HepG2 (cell line): ENCODE data around the gene AP2A2. TPM values are rescaled to one million over a fixed set of nuclear protein-coding genes. Genes with fewer than 3 reads are reported as not detected.

Source experiments
- CENPX ChIP-seq: sonication (generic); formaldehyde crosslinking; IDR thresholded peaks from 2 replicates; pipeline ENCODE4 v1.9.0; 2021; ENCODE audit warnings: mild to moderate bottlenecking, missing genetic modification reagents, moderate library complexity
- MAZ ChIP-seq, 2 experiments: sonication (generic) in 1 of 2; formaldehyde crosslinking in 1 of 2; IDR thresholded peaks; 2 replicates each; pipeline versions ENCODE4 v1.5.0 to v1.6.1; 2012 to 2020; ENCODE audit warnings: low read depth in 2 of 2, mild to moderate bottlenecking in 2 of 2, borderline replicate concordance in 1 of 2, improper control_type of control experiment in 1 of 2, low read length in 1 of 2, missing genetic modification reagents in 1 of 2, moderate library complexity in 1 of 2
- MNT ChIP-seq: fragments of 450-650 bp; IDR thresholded peaks from 2 replicates; pipeline ENCODE4 v1.6.1; 2016
- PHB2 ChIP-seq: fragments of 450-650 bp; IDR thresholded peaks from 2 replicates; pipeline ENCODE4 v1.6.1; 2018; ENCODE audit not compliant: partially characterized antibody
- PLRG1 ChIP-seq: fragments of 450-650 bp; conservative IDR thresholded peaks from 2 replicates; pipeline ENCODE4 v1.6.1; 2016
- SP140L ChIP-seq: sonication (generic); formaldehyde crosslinking; IDR thresholded peaks from 2 replicates; pipeline ENCODE4 v1.4.0; 2020; ENCODE audit warnings: missing genetic modification reagents, borderline replicate concordance
- SSRP1 ChIP-seq: IDR thresholded peaks from 2 replicates; pipeline ENCODE4 v1.6.1; 2016; ENCODE audit warnings: control low read depth
- ZBTB40 ChIP-seq, 2 experiments: fragments of 450-650 bp in 1 of 2; sonication (generic) in 1 of 2; formaldehyde crosslinking in 1 of 2; IDR thresholded peaks; 2 replicates each; pipeline versions ENCODE4 v1.6.1 to v1.8.0; 2016 to 2022; ENCODE audit warnings: antibody characterized with exemption in 1 of 2, mild to moderate bottlenecking in 1 of 2, missing genetic modification reagents in 1 of 2
- ZFYVE20 ChIP-seq: sonication (generic); formaldehyde crosslinking; IDR thresholded peaks from 2 replicates; pipeline ENCODE4 v1.8.0; 2023; ENCODE audit warnings: low read depth, mild to moderate bottlenecking, moderate library complexity, missing genetic modification reagents, borderline replicate concordance
- ZNF101 ChIP-seq: sonication (generic); formaldehyde crosslinking; IDR thresholded peaks from 2 replicates; pipeline ENCODE4 v1.4.0; 2020; ENCODE audit warnings: mild to moderate bottlenecking, low read depth, missing genetic modification reagents, borderline replicate concordance
- polyA plus RNA-seq, 8 experiments: library from polyadenylated mRNA; depleted of rRNA in 3 of 8; stranded (reverse) in 7 of 8; unstranded in 1 of 8; fragments of >200 nt; fragmentation: Illumina TruSeq in 4 of 8; extraction: Trizol in 4 of 8; gene quantifications; 2 replicates each; pipeline versions ENCODE4 v1.2.1 to v1.2.3, GENCODE V29; 2011 to 2016; ENCODE audit warnings: low read depth in 4 of 8, missing spikeins in 1 of 8, mixed read lengths in 1 of 8; ENCODE audit not compliant: insufficient read depth in 1 of 8
- total RNA-seq, 5 experiments: library from RNA; depleted of rRNA; stranded (reverse); fragments of >200 nt; fragmentation: Illumina TruSeq; extraction: Trizol; gene quantifications; 2 replicates each; pipeline ENCODE4 v1.2.3, GENCODE V29; 2016; ENCODE audit warnings: low read depth in 1 of 5
- TF ChIP-seq, protein P1 (sequence below): IDR thresholded peaks from 2 replicates; pipeline ENCODE4 v1.6.1; 2016; ENCODE audit warnings: low read depth, borderline replicate concordance

AP2A2 gene
- total and polyA plus RNA-seq, 2 of the 13 experiments (the other 11 are each of a cell fraction or from before 2014, with no cell fraction given), result 25.7 to 75.7 TPM

GRCh38 chr11:954392-955153 is 28.9 kb downstream of the AP2A2 start (continued):
- 0 out of 2 replicates have a peak, but pooled peaks have one; percentile 3 for TF ChIP-seq ZBTB40 (IDR thresholded peaks at IDR 0.05)
- TF ChIP-seq ZBTB40 (CRISPR knock-in tag; IDR thresholded peaks at IDR 0.05), result no peak
- no peak for TF ChIP-seq SSRP1 (CRISPR knock-in tag)
- TF ChIP-seq, protein P1, sequence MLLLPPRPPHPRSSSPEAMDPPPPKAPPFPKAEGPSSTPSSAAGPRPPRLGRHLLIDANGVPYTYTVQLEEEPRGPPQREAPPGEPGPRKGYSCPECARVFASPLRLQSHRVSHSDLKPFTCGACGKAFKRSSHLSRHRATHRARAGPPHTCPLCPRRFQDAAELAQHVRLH (CRISPR knock-in tag), result no peak
- TF ChIP-seq PHB2, result peak; percentile 47
- peak; percentile 15; the same call in 1 of the 2 replicates for TF ChIP-seq MNT
- no peak for TF ChIP-seq SP140L (CRISPR knock-in tag)
- no peak for TF ChIP-seq ZNF101
- TF ChIP-seq MAZ (IDR thresholded peaks at IDR 0.05; ENCODE audit: borderline replicate concordance, low read depth, low read length), result no peak
- TF ChIP-seq MAZ (CRISPR knock-in tag; IDR thresholded peaks at IDR 0.05; ENCODE audit: low read depth), result no peak
- TF ChIP-seq ZFYVE20, result no peak
- TF ChIP-seq CENPX (CRISPR knock-in tag), result no peak
- TF ChIP-seq PLRG1, result 0 out of 2 replicates have a peak, but pooled peaks have one; percentile 23
